NT2/D1 (cell line): ENCODE measurements around the gene RPL13.
"Not testable (repeated sequence)": the region's sequence is repeated elsewhere in the genome, so short reads cannot be mapped to it uniquely, and the experiment has no call there.

Source experiments
- DNase-seq: peaks from one replicate; pipeline ENCODE4 v3.0.0-alpha.2; 2011; ENCODE audit warnings: low read depth, low spot score
- H3K27me3 ChIP-seq: 2 replicates; pipeline ENCODE4 v1.6.0; 2011; ENCODE audit warnings: mild to moderate bottlenecking; ENCODE audit not compliant: insufficient read length, insufficient read depth
- H3K36me3 ChIP-seq: 2 replicates; pipeline ENCODE4 v1.6.1; 2011; ENCODE audit warnings: mild to moderate bottlenecking, low read length, mixed read lengths; ENCODE audit not compliant: insufficient read depth, insufficient read length
- H3K4me1 ChIP-seq: 2 replicates; pipeline ENCODE4 v1.5.1; 2011; ENCODE audit not compliant: insufficient read depth, insufficient read length
- H3K4me3 ChIP-seq: 2 replicates; pipeline ENCODE4 v1.5.1; 2011; ENCODE audit warnings: low read depth; ENCODE audit not compliant: insufficient read length
- H3K9ac ChIP-seq: 2 replicates; pipeline ENCODE4 v1.6.0; 2011; ENCODE audit warnings: low read depth; ENCODE audit not compliant: insufficient read length
- H3K9me3 ChIP-seq: 2 replicates; pipeline ENCODE4 v1.5.1; 2011; ENCODE audit warnings: mild to moderate bottlenecking, low read length; ENCODE audit not compliant: insufficient read depth
- SUZ12 ChIP-seq: IDR thresholded peaks from 2 replicates; pipeline ENCODE4 v1.6.1; 2011; ENCODE audit not compliant: insufficient read length, insufficient read depth; ENCODE audit errors: extremely low read depth
- YY1 ChIP-seq: IDR thresholded peaks from 2 replicates; pipeline ENCODE4 v1.6.1; 2011; ENCODE audit not compliant: insufficient read length, insufficient read depth
- ZNF274 ChIP-seq: IDR thresholded peaks from 2 replicates; pipeline ENCODE4 v1.6.1; 2011; ENCODE audit warnings: mild to moderate bottlenecking, low read depth, low read length

Gene RPL13

GRCh38 chr16:89583197-89583894, 22.9 kb downstream of the RPL13 start:
- TF ChIP-seq SUZ12: no peak
- H3K9me3 ChIP-seq: peaks cover 17% of the 10 kb centered on the region; the same call in 1 of the 2 replicates
- DNase-seq: no peak
- H3K4me3 ChIP-seq: no peak overlapping the region
- no peak overlapping the region for H3K9ac ChIP-seq
- H3K4me1 ChIP-seq: peaks cover 3% of the 10 kb centered on the region
- peaks cover 80% of the 10 kb centered on the region for H3K36me3 ChIP-seq
- H3K27me3 ChIP-seq: no peaks in the 10 kb centered on the region

GRCh38 chr16:89583895-89584644, 23.6 kb downstream of the RPL13 start:
- no peak overlapping the region for H3K4me3 ChIP-seq
- peaks cover 3% of the 10 kb centered on the region for H3K4me1 ChIP-seq
- H3K36me3 ChIP-seq: peaks cover 78% of the 10 kb centered on the region
- H3K9ac ChIP-seq: no peak overlapping the region
- no peak for DNase-seq
- TF ChIP-seq SUZ12 (no peak), YY1 (no peak), ZNF274 (no peak)
- H3K9me3 ChIP-seq: peaks cover 24% of the 10 kb centered on the region; the same call in 1 of the 2 replicates
- H3K27me3 ChIP-seq: no peaks in the 10 kb centered on the region

GRCh38 chr16:89584768-89585549, 24.5 kb downstream of the RPL13 start:
- peaks cover 33% of the 10 kb centered on the region; the same call in 1 of the 2 replicates for H3K9me3 ChIP-seq
- H3K36me3 ChIP-seq: peaks cover 81% of the 10 kb centered on the region
- H3K27me3 ChIP-seq: no peaks in the 10 kb centered on the region
- H3K4me3 ChIP-seq: no peak overlapping the region
- H3K9ac ChIP-seq: no peak overlapping the region
- peaks cover 3% of the 10 kb centered on the region for H3K4me1 ChIP-seq
- DNase-seq: no peak
- TF ChIP-seq ZNF274: no peak
- no peak for TF ChIP-seq SUZ12

- no peak overlapping the region for H3K9ac ChIP-seq
- no peak for DNase-seq
- TF ChIP-seq SUZ12: no peak
- no peak for TF ChIP-seq ZNF274
- no peak for TF ChIP-seq YY1
- H3K36me3 ChIP-seq: peaks cover 79% of the 10 kb centered on the region
- H3K9me3 ChIP-seq: peaks cover 34% of the 10 kb centered on the region; the same call in 1 of the 2 replicates
- H3K27me3 ChIP-seq: no peaks in the 10 kb centered on the region
- no peak overlapping the region for H3K4me3 ChIP-seq
- H3K4me1 ChIP-seq: no peaks in the 10 kb centered on the region
Observed at GRCh38 chr16:89586218-89586617, 25.7 kb downstream of the RPL13 start.

GRCh38 chr16:89586853-89587252, 26.4 kb downstream of the RPL13 start:
- TF ChIP-seq ZNF274 (no peak), YY1 (no peak), SUZ12 (no peak)
- Histone ChIP-seq H3K9me3 (peaks cover 34% of the 10 kb centered on the region; the same call in 1 of the 2 replicates), H3K4me3 (no peak overlapping the region), H3K9ac (no peak overlapping the region), H3K27me3 (no peaks in the 10 kb centered on the region), H3K4me1 (no peaks in the 10 kb centered on the region), H3K36me3 (peaks cover 78% of the 10 kb centered on the region)
- DNase-seq: no peak

GRCh38 chr16:89587676-89588075, 27.2 kb downstream of the RPL13 start:
- not testable (repeated sequence) for H3K9ac ChIP-seq, DNase-seq, H3K4me1 ChIP-seq, H3K27me3 ChIP-seq, H3K4me3 ChIP-seq
- H3K9me3 ChIP-seq: peaks cover 34% of the 10 kb centered on the region; the same call in 1 of the 2 replicates
- peaks cover 69% of the 10 kb centered on the region for H3K36me3 ChIP-seq

- Histone ChIP-seq H3K4me1 (no peaks in the 10 kb centered on the region), H3K4me3 (no peak overlapping the region), H3K27me3 (no peaks in the 10 kb centered on the region), H3K9me3 (peaks cover 34% of the 10 kb centered on the region; the same call in 1 of the 2 replicates), H3K36me3 (peaks cover 65% of the 10 kb centered on the region), H3K9ac (no peak overlapping the region)
- TF ChIP-seq ZNF274 (no peak), SUZ12 (no peak), YY1 (no peak)
- DNase-seq: no peak
Observed at GRCh38 chr16:89588413-89589109, 28.1 kb downstream of the RPL13 start.
